Measurements from ENCODE around the gene CDC42BPB. TPM values are rescaled to one million over a fixed set of nuclear protein-coding genes. Genes with fewer than 3 reads are reported as not detected.
A peak's percentile ranks its signal among the peaks of the same experiment; 100 is the strongest.

CDC42BPB gene
- total RNA-seq, 4 donors from 2014 or later: 145 to 255 (median 197) TPM

- peak in 1 of 3 donors; percentile 31 for DNase-seq
- H3K36me3 ChIP-seq: peaks cover 0 to 39% (median 0%) of the 10 kb centered on the region in 3 donors
- peaks cover 0 to 12% (median 5%) of the 10 kb centered on the region in 4 donors for H3K4me1 ChIP-seq
- H3K27me3 ChIP-seq: no peaks in the 10 kb centered on the region
- H3K9me3 ChIP-seq: no peaks in the 10 kb centered on the region
- TF ChIP-seq POLR2A (IDR thresholded peaks at IDR 0.05): no peak
- TF ChIP-seq, protein P1, sequence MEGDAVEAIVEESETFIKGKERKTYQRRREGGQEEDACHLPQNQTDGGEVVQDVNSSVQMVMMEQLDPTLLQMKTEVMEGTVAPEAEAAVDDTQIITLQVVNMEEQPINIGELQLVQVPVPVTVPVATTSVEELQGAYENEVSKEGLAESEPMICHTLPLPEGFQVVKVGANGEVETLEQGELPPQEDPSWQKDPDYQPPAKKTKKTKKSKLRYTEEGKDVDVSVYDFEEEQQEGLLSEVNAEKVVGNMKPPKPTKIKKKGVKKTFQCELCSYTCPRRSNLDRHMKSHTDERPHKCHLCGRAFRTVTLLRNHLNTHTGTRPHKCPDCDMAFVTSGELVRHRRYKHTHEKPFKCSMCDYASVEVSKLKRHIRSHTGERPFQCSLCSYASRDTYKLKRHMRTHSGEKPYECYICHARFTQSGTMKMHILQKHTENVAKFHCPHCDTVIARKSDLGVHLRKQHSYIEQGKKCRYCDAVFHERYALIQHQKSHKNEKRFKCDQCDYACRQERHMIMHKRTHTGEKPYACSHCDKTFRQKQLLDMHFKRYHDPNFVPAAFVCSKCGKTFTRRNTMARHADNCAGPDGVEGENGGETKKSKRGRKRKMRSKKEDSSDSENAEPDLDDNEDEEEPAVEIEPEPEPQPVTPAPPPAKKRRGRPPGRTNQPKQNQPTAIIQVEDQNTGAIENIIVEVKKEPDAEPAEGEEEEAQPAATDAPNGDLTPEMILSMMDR (IDR thresholded peaks at IDR 0.05): no peak
- no peak overlapping the region for H3K27ac ChIP-seq
- no peak overlapping the region for H3K4me3 ChIP-seq
Measured at GRCh38 chr14:102906616-102907302, 150.6 kb downstream of the CDC42BPB start.

DNA sequence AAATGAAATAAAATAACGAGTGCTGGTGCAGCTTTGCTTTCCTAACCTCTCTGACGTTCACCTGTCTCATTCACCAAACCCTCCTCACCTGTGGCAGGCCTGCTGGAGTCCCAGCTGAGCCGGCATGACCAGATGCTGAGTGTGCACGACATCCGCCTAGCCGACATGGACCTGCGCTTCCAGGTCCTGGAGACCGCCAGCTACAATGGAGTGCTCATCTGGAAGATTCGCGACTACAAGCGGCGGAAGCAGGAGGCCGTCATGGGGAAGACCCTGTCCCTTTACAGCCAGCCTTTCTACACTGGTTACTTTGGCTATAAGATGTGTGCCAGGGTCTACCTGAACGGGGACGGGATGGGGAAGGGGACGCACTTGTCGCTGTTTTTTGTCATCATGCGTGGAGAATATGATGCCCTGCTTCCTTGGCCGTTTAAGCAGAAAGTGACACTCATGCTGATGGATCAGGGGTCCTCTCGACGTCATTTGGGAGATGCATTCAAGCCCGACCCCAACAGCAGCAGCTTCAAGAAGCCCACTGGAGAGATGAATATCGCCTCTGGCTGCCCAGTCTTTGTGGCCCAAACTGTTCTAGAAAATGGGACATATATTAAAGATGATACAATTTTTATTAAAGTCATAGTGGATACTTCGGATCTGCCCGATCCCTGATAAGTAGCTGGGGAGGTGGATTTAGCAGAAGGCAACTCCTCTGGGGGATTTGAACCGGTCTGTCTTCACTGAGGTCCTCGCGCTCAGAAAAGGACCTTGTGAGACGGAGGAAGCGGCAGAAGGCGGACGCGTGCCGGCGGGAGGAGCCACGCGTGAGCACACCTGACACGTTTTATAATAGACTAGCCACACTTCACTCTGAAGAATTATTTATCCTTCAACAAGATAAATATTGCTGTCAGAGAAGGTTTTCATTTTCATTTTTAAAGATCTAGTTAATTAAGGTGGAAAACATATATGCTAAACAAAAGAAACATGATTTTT lies 151.9 kb downstream of the CDC42BPB start:
- Histone ChIP-seq H3K9me3 (no peaks in the 10 kb centered on the region), H3K36me3 (peaks cover 0 to 43% (median 0%) of the 10 kb centered on the region in 3 donors), H3K4me3 (no peak overlapping the region), H3K27ac (no peak overlapping the region), H3K4me1 (peaks cover 0 to 16% (median 6%) of the 10 kb centered on the region in 4 donors), H3K27me3 (no peaks in the 10 kb centered on the region)
- no peak for TF ChIP-seq POLR2A (IDR thresholded peaks at IDR 0.05)
- TF ChIP-seq, protein P1 (IDR thresholded peaks at IDR 0.05): no peak
- DNase-seq: peak in 2 of 3 donors; percentile 28 to 37

GRCh38 chr14:102903889-102904512 lies 153.3 kb downstream of the CDC42BPB start:
- Histone ChIP-seq H3K27me3 (no peaks in the 10 kb centered on the region), H3K4me1 (peaks cover 0 to 27% (median 10%) of the 10 kb centered on the region in 4 donors), H3K36me3 (peaks cover 0 to 43% (median 0%) of the 10 kb centered on the region in 3 donors), H3K4me3 (no peak overlapping the region), H3K9me3 (no peaks in the 10 kb centered on the region), H3K27ac (peak overlapping the region in 1 of 4 donors; percentile 31)
- no peak for TF ChIP-seq POLR2A (IDR thresholded peaks at IDR 0.05)
- TF ChIP-seq, protein P1 (IDR thresholded peaks at IDR 0.05): no peak
- peak in 1 of 3 donors; percentile 43 for DNase-seq

DNA sequence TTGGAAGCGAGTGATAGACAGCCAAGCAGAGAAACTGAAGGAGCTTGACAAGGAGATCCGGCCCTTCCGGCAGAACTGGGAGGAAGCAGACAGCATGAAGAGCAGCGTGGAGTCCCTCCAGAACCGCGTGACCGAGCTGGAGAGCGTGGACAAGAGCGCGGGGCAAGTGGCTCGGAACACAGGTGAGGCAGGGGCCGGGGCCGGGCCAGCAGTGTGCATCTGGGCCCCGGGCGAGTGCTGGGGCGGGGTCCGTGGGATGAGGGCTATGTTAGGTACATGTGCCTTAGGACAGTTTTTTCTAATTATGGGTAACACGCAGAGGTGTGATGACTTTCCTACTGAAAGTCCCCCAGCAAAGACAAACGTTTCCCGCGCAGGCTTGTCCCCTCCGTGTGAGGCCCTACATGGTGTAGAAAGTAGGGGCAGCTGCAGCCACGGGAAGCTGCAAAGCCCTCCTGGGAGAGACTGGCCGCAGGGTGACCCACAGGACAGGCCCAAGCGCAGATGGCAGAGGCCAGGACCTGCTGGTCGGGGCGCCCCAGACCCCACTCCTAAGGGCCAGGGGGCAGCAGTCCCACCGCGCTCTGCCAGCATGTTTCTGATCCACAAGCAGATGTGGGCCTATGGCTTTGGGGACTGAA lies 154.0 kb downstream of the CDC42BPB start:
- H3K9me3 ChIP-seq: no peaks in the 10 kb centered on the region
- peaks cover 0 to 43% (median 0%) of the 10 kb centered on the region in 3 donors for H3K36me3 ChIP-seq
- no peak for TF ChIP-seq POLR2A (IDR thresholded peaks at IDR 0.05)
- TF ChIP-seq, protein P1 (IDR thresholded peaks at IDR 0.05): no peak
- H3K27me3 ChIP-seq: no peaks in the 10 kb centered on the region
- peaks cover 0 to 30% (median 11%) of the 10 kb centered on the region in 4 donors for H3K4me1 ChIP-seq
- H3K4me3 ChIP-seq: no peak overlapping the region
- DNase-seq: peak in 1 of 3 donors; percentile 45
- peak overlapping the region in 1 of 4 donors; percentile 82 for H3K27ac ChIP-seq

Data from Peyer's patch (tissue), 4 donors.